Measurements from ENCODE around the gene BPGM. TPM values are rescaled to one million over a fixed set of nuclear protein-coding genes. Genes with fewer than 3 reads are reported as not detected.
"Not testable (repeated sequence)": the region's sequence is repeated elsewhere in the genome, so short reads cannot be mapped to it uniquely, and the experiment has no call there.

Gene BPGM
- total and polyA plus RNA-seq, 2 donors from 2014 or later = 21.2 to 53.5 TPM

- DNase-seq = no peak
- no peak overlapping the region for H3K9ac ChIP-seq (ENCODE audit: low read length in 3 of 3)
- intact Hi-C loops (cut with DNase I) = no loop called here
Measured at GRCh38 chr7:134660961-134661376, 14.3 kb downstream of the BPGM start.

GRCh38 chr7:134662166-134662870, 15.7 kb downstream of the BPGM start:
- H3K4me3 ChIP-seq (ENCODE audit: low read length in 3 of 3) = no peak overlapping the region
- intact Hi-C loops (cut with DNase I) = no loop called here

More at GRCh38 chr7:134660961-134661376, 14.3 kb downstream of the BPGM start:
- H3K4me3 ChIP-seq (ENCODE audit: low read length in 3 of 3) = no peak overlapping the region
- no peak overlapping the region for H3K27ac ChIP-seq (ENCODE audit: low read depth in 2 of 2, low read length in 2 of 2)
- H3K9me3 ChIP-seq (ENCODE audit: control insufficient read depth in 2 of 3, insufficient read depth in 1 of 3, low read length in 3 of 3) = no peaks in the 10 kb centered on the region
- peaks cover 2 to 11% (median 10%) of the 10 kb centered on the region in 3 donors for H3K36me3 ChIP-seq (ENCODE audit: control insufficient read depth in 2 of 3, insufficient read depth in 3 of 3, low read length in 3 of 3)
- FAIRE-seq = no peak
- H3K4me1 ChIP-seq (ENCODE audit: control insufficient read depth in 2 of 3, insufficient read depth in 2 of 3, low read depth in 1 of 3, low read length in 3 of 3) = no peaks in the 10 kb centered on the region
- TF ChIP-seq CTCF (IDR thresholded peaks at IDR 0.05; ENCODE audit: borderline replicate concordance, extremely low read depth, insufficient read depth) = no peak
- H3K27me3 ChIP-seq (ENCODE audit: control insufficient read depth, insufficient read depth, low read length) = no peaks in the 10 kb centered on the region

DNA sequence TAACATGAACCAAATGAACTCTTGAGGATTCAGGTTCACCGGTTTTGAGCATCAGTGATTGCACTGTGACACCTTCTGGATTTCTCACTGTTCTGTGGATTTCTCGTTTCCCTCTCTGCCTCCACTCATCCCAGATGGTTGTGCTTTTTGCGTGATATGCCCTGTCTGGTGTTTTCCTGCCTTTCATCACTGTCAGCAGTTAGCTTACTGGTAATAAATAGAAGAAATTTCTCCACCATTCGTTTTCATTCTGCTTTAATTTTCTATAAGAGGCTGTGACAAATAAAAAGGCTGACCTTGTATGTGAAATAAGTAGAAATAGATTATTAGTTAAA, 16.2 kb downstream of the BPGM start:
- Histone ChIP-seq H3K27ac (ENCODE audit: low read depth in 2 of 2, low read length in 2 of 2) (no peak overlapping the region), H3K9ac (ENCODE audit: low read length in 3 of 3) (no peak overlapping the region), H3K9me3 (ENCODE audit: control insufficient read depth in 2 of 3, insufficient read depth in 1 of 3, low read length in 3 of 3) (no peaks in the 10 kb centered on the region), H3K4me1 (ENCODE audit: control insufficient read depth in 2 of 3, insufficient read depth in 2 of 3, low read depth in 1 of 3, low read length in 3 of 3) (no peaks in the 10 kb centered on the region), H3K4me3 (ENCODE audit: low read length in 3 of 3) (no peak overlapping the region), H3K36me3 (ENCODE audit: control insufficient read depth in 2 of 3, insufficient read depth in 3 of 3, low read length in 3 of 3) (peaks cover 2 to 11% (median 10%) of the 10 kb centered on the region in 3 donors), H3K27me3 (ENCODE audit: control insufficient read depth, insufficient read depth, low read length) (no peaks in the 10 kb centered on the region)
- TF ChIP-seq CTCF (IDR thresholded peaks at IDR 0.05; ENCODE audit: borderline replicate concordance, extremely low read depth, insufficient read depth) = no peak
- DNase-seq (no peak), FAIRE-seq (no peak)
- intact Hi-C loops (cut with DNase I) = no loop called here

More at GRCh38 chr7:134662166-134662870, 15.7 kb downstream of the BPGM start:
- H3K27me3 ChIP-seq (ENCODE audit: control insufficient read depth, insufficient read depth, low read length) = no peaks in the 10 kb centered on the region
- FAIRE-seq = no peak
- no peak for TF ChIP-seq CTCF (IDR thresholded peaks at IDR 0.05; ENCODE audit: borderline replicate concordance, extremely low read depth, insufficient read depth)
- no peak for DNase-seq
- H3K27ac ChIP-seq (ENCODE audit: low read depth in 2 of 2, low read length in 2 of 2) = no peak overlapping the region
- H3K9me3 ChIP-seq (ENCODE audit: control insufficient read depth in 2 of 3, insufficient read depth in 1 of 3, low read length in 3 of 3) = no peaks in the 10 kb centered on the region
- H3K36me3 ChIP-seq (ENCODE audit: control insufficient read depth in 2 of 3, insufficient read depth in 3 of 3, low read length in 3 of 3) = peaks cover 2 to 11% (median 10%) of the 10 kb centered on the region in 3 donors
- H3K9ac ChIP-seq (ENCODE audit: low read length in 3 of 3) = no peak overlapping the region
- no peaks in the 10 kb centered on the region for H3K4me1 ChIP-seq (ENCODE audit: control insufficient read depth in 2 of 3, insufficient read depth in 2 of 3, low read depth in 1 of 3, low read length in 3 of 3)

DNA sequence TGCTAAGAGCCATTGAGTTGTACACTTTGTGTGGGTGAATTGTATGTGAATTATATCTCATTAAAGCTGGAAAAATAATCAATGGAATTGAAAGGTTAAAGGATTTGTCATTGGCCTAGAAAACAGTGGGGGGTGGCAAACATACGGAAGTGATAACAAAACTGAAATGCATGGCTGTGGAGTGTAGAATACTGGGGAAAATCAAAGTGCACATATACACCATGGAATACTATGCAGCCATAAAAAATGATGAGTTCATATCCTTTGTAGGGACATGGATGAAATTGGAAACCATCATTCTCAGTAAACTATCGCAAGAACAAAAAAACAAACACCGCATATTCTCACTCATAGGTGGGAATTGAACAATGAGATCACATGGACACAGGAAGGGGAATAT, 18.4 kb downstream of the BPGM start:
- DNase-seq; H3K4me1 ChIP-seq (ENCODE audit: control insufficient read depth in 2 of 3, insufficient read depth in 2 of 3, low read depth in 1 of 3, low read length in 3 of 3); intact Hi-C loops (cut with DNase I); H3K4me3 ChIP-seq (ENCODE audit: low read length in 3 of 3); H3K9ac ChIP-seq (ENCODE audit: low read length in 3 of 3); H3K27me3 ChIP-seq (ENCODE audit: control insufficient read depth, insufficient read depth, low read length); H3K9me3 ChIP-seq (ENCODE audit: control insufficient read depth in 2 of 3, insufficient read depth in 1 of 3, low read length in 3 of 3); FAIRE-seq; H3K27ac ChIP-seq (ENCODE audit: low read depth in 2 of 2, low read length in 2 of 2): not testable (repeated sequence)
- peaks cover 2 to 11% (median 8%) of the 10 kb centered on the region in 3 donors for H3K36me3 ChIP-seq (ENCODE audit: control insufficient read depth in 2 of 3, insufficient read depth in 3 of 3, low read length in 3 of 3)
